Fibroblast of lung (primary cell): ENCODE data around the gene SMIM38. TPM values are rescaled to one million over a fixed set of nuclear protein-coding genes. Genes with fewer than 3 reads are reported as not detected.

ENCODE experiments used
- DNase-seq, 2 donors: peaks; one replicate each; pipeline versions ENCODE4 v3.0.0 to v3.0.0-alpha.2; 2010; ENCODE audit warnings: low read depth in 2 of 2
- H2AFZ ChIP-seq: 2 replicates; pipeline ENCODE4 v1.5.1; 2012; ENCODE audit warnings: low read length, control low read depth, inconsistent platforms
- H3K27ac ChIP-seq: 2 replicates; pipeline ENCODE4 v1.5.1; 2011; ENCODE audit warnings: low read length, control low read depth; ENCODE audit not compliant: insufficient read depth
- H3K27me3 ChIP-seq: 2 replicates; pipeline ENCODE4 v1.5.1; 2011; ENCODE audit warnings: mild to moderate bottlenecking, low read length; ENCODE audit not compliant: control insufficient read depth, insufficient read depth
- H3K36me3 ChIP-seq: 2 replicates; pipeline ENCODE4 v1.5.1; 2011; ENCODE audit warnings: low read length; ENCODE audit not compliant: control insufficient read depth, insufficient read depth
- H3K4me1 ChIP-seq: 2 replicates; pipeline ENCODE4 v1.5.1; 2011; ENCODE audit warnings: low read length; ENCODE audit not compliant: control insufficient read depth, insufficient read depth; ENCODE audit errors: extremely low read depth
- H3K4me2 ChIP-seq: 2 replicates; pipeline ENCODE4 v1.5.1; 2011; ENCODE audit warnings: low read length, control low read depth; ENCODE audit not compliant: insufficient read depth; ENCODE audit errors: extremely low read depth
- H3K4me3 ChIP-seq, 4 experiments: fragments of 200-600 bp in 1 of 4; sonication (generic) in 1 of 4; replicated peaks in 1 of 4; 2 replicates each; pipeline ENCODE4 v1.5.1; 2011 to 2016; ENCODE audit warnings: low read length in 4 of 4, low read depth in 3 of 4, mild to moderate bottlenecking in 3 of 4, control low read depth in 2 of 4, inconsistent platforms in 1 of 4, mixed read lengths in 1 of 4; ENCODE audit not compliant: insufficient read depth in 1 of 4; ENCODE audit errors: control extremely low read depth in 1 of 4
- H3K79me2 ChIP-seq: 2 replicates; pipeline ENCODE4 v1.5.1; 2012; ENCODE audit warnings: mild to moderate bottlenecking, low read length, inconsistent platforms; ENCODE audit not compliant: control insufficient read depth, insufficient read depth
- H3K9ac ChIP-seq: 2 replicates; pipeline ENCODE4 v1.5.1; 2011; ENCODE audit warnings: mild to moderate bottlenecking, low read length, control low read depth; ENCODE audit not compliant: insufficient read depth
- H3K9me3 ChIP-seq: 2 replicates; pipeline ENCODE4 v1.5.1; 2012; ENCODE audit warnings: low read depth, low read length; ENCODE audit not compliant: control insufficient read depth, insufficient read depth
- H4K20me1 ChIP-seq: 2 replicates; pipeline ENCODE4 v1.5.1; 2011; ENCODE audit warnings: low read length; ENCODE audit not compliant: control insufficient read depth, insufficient read depth; ENCODE audit errors: extremely low read depth
- EZH2 ChIP-seq: IDR thresholded peaks from 2 replicates; pipeline ENCODE4 v1.5.1; 2012; ENCODE audit warnings: low read length, control low read depth, mild to moderate bottlenecking; ENCODE audit errors: missing control alignments
- polyA plus RNA-seq, 2 donors: library from polyadenylated mRNA; depleted of rRNA in 1 of 2; stranded (reverse) in 1 of 2; unstranded in 1 of 2; fragments of >200 nt; gene quantifications; 2 replicates each; pipeline ENCODE4 v1.2.1, GENCODE V29; 2011 to 2012; ENCODE audit warnings: missing spikeins in 1 of 2
- total RNA-seq: library from RNA; depleted of rRNA; stranded (reverse); fragments of >200 nt; gene quantifications from 2 replicates; pipeline ENCODE4 v1.2.1, GENCODE V29; 2014
- TF ChIP-seq, protein P1 (sequence below), 2 donors: IDR thresholded peaks in 1 of 2; conservative IDR thresholded peaks in 1 of 2; 1 replicate in 1 of 2; 2 replicates in 1 of 2; pipeline ENCODE4 v1.5.1; 2011 to 2012; ENCODE audit warnings: low read length in 2 of 2, control low read depth in 1 of 2, inconsistent platforms in 1 of 2, low read depth in 1 of 2, mild to moderate bottlenecking in 1 of 2

The SMIM38 gene
- total and polyA plus RNA-seq, 2 donors (not counting 1 experiment from before 2014, with no cell fraction given) = 0.06 to 0.33 TPM

DNA sequence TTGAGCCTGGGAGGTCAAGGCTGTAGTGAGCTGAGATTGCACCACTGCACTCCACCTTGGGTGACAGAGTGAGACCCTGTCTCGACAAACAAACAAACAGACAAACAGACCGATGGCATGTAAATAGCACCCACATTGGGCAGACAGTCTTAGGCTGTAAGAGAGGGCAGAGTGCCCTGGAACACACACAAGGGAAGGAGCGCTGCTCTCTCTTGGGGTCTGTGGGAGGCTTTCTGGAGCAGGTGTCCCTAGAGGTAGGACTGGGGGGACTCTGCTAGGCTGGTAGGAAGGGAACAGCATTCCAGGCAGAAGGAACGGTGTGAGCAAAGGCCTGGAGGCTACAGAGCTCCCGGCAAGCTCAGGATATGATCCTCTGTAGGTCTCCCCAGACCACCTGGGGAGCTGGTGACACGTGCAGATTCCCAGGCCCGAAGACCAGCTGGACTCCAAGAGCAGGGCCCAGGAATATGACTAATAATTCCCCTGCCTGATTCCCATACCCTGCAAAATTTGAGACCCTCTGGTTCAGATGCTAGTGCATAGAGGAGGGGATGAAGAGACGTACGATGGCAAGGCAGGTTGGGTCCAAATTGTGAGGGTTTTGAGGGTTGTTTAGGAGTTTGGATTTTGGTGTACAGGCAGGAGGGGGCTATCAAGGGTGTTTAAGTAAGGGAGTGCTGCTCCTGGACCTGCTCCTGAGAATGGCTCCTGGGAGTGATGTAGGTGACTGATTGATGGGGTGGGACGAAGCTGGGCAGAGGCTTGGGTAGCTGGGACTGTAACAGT lies 11.6 kb downstream of the SMIM38 start:
- TF ChIP-seq EZH2 = no peak
- TF ChIP-seq, protein P1, sequence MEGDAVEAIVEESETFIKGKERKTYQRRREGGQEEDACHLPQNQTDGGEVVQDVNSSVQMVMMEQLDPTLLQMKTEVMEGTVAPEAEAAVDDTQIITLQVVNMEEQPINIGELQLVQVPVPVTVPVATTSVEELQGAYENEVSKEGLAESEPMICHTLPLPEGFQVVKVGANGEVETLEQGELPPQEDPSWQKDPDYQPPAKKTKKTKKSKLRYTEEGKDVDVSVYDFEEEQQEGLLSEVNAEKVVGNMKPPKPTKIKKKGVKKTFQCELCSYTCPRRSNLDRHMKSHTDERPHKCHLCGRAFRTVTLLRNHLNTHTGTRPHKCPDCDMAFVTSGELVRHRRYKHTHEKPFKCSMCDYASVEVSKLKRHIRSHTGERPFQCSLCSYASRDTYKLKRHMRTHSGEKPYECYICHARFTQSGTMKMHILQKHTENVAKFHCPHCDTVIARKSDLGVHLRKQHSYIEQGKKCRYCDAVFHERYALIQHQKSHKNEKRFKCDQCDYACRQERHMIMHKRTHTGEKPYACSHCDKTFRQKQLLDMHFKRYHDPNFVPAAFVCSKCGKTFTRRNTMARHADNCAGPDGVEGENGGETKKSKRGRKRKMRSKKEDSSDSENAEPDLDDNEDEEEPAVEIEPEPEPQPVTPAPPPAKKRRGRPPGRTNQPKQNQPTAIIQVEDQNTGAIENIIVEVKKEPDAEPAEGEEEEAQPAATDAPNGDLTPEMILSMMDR (conservative IDR thresholded peaks at IDR 0.05 in 1 of 2, IDR thresholded peaks at IDR 0.05 in 1 of 2; ENCODE audit: low read depth in 1 of 2, low read length in 2 of 2) = no peak
- Histone ChIP-seq H3K27me3 (peaks cover 3% of the 10 kb centered on the region), H3K9me3 (no peaks in the 10 kb centered on the region), H2AFZ (no peak overlapping the region), H3K4me1 (peaks cover 10% of the 10 kb centered on the region), H4K20me1 (no peaks in the 10 kb centered on the region), H3K79me2 (no peaks in the 10 kb centered on the region), H3K4me3 (no peak overlapping the region), H3K36me3 (no peaks in the 10 kb centered on the region), H3K9ac (no peak overlapping the region), H3K4me2 (no peak overlapping the region), H3K27ac (no peak overlapping the region)
- DNase-seq = no peak

DNA sequence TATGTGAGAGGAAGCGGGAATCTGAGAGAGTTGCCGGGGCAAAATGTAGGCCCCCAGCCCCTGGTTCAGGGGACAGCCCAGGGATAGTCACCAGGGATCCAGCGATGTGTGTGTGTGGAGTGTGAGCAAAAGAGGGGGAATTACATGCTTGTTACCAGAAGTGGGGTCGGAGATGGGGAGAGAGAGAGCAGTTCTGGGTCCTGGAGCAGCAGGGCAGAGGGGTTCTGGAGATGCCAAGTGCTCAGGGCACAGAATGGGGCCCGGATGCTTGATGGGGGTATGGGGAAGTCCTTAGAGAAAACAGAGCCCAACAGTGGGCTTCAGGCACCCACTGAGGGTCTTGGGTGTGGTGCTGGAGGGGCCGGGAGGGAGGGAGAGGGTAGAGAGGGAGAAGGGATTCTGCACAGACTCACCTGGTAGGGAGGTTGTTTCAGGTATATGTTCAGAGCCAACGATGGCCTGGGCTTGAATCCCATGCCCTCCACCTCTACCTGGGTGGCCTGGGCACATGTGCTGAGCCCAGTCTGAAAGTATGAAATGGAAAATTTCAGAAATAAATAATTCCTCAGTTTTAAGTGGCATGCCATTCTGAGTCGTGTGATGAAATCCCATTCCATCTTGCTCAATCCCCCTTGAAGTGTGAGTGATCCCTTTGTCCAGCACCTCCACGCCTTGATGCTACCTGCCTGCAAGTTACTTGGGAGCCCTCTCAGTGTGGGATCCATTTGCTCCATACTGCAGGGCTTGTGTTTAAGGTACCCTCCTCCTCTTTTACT lies 12.4 kb downstream of the SMIM38 start:
- DNase-seq = peak in 1 of 2 donors; percentile 10
- Histone ChIP-seq H3K36me3 (no peaks in the 10 kb centered on the region), H3K27me3 (peaks cover 5% of the 10 kb centered on the region), H3K27ac (no peak overlapping the region), H3K79me2 (no peaks in the 10 kb centered on the region), H3K9me3 (no peaks in the 10 kb centered on the region), H3K4me1 (peaks cover 10% of the 10 kb centered on the region), H3K9ac (no peak overlapping the region), H3K4me2 (no peak overlapping the region), H4K20me1 (no peaks in the 10 kb centered on the region), H3K4me3 (no peak overlapping the region), H2AFZ (no peak overlapping the region)
- no peak for TF ChIP-seq EZH2
- TF ChIP-seq, protein P1 (conservative IDR thresholded peaks at IDR 0.05 in 1 of 2, IDR thresholded peaks at IDR 0.05 in 1 of 2; ENCODE audit: low read depth in 1 of 2, low read length in 2 of 2) = no peak

DNA sequence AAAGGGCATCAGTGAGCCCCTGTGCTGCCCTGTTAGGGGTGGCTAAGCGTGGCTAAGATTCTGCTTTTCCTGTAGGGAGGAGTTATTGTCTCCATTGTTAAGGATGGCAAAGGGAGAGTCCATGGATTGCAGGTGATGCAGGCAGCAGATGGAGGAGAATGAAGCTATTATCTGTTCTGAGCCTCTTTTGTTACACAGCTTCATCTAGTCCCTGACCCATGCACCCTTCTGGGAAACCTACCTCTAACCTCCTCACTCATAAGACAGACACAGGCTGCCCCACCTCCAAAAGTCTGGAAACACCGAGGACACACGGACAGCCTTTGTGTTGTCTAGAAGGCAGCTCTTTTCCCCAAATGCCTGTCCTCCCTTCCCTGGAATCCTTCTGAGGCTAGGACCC lies 13.7 kb downstream of the SMIM38 start:
- TF ChIP-seq EZH2 = no peak
- TF ChIP-seq, protein P1 (conservative IDR thresholded peaks at IDR 0.05 in 1 of 2, IDR thresholded peaks at IDR 0.05 in 1 of 2; ENCODE audit: low read depth in 1 of 2, low read length in 2 of 2) = no peak
- Histone ChIP-seq H3K4me2 (no peak overlapping the region), H2AFZ (no peak overlapping the region), H3K9ac (no peak overlapping the region), H3K27ac (no peak overlapping the region), H3K4me1 (peaks cover 10% of the 10 kb centered on the region), H3K4me3 (no peak overlapping the region), H3K79me2 (no peaks in the 10 kb centered on the region), H3K27me3 (peaks cover 5% of the 10 kb centered on the region), H4K20me1 (no peaks in the 10 kb centered on the region), H3K36me3 (no peaks in the 10 kb centered on the region), H3K9me3 (no peaks in the 10 kb centered on the region)
- DNase-seq = no peak
